Nucleus accumbens (tissue), 56 donors: Measurements from ENCODE around the gene HRC.

ENCODE experiments used
- DNase-seq, 56 donors: peaks; one replicate each; lab custom pipeline; 2025; lab: John Stamatoyannopoulos, UW

HRC gene

GRCh38 chr19:49165111-49165750 is 10.0 kb upstream of the HRC start:
- peak in 22 of 56 donors; percentile 3 to 60 (median 28) for DNase-seq

- DNase-seq, result no peak
Observed at GRCh38 chr19:49161987-49162386, 6.8 kb upstream of the HRC start.

- no peak for DNase-seq
Observed at GRCh38 chr19:49160450-49161189, 5.4 kb upstream of the HRC start.

DNA sequence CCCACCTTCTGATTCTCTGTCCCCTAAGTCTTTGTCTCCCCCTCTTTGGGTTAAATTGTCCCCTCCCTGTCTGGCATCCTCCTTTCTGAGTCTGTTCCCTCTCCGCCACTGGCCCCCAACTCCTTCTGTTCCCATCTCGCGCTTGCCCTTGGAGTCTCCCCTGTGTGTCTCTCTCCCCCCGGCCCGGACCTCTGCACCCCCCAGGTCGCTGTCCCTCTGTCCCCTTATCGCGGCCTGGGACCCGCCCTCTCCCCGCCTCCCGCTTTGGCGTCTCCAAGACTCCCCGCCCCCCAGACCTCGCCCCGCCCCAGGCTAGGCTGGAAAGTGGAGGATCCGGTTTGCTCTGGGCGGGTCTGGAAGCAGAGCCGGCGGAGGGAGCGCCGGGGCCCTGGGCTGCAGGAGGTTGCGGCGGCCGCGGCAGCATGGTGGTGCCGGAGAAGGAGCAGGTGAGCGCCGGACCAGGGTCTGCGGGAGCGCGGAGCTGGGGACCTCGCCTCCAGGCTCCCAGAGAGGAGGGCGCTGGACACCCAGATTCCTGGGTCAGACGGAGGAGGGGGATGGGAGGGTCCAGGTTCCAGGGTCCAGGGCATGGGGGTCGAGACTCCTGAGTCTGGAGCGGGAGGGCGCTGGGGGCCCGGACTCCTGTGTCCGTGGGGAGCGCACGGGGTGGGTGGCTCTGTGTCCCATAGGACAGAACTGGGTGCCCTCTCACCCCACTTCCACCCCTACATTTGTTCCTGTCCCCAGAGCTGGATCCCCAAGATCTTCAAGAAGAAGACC is 2.4 kb upstream of the HRC start, which contains the start of gene TRPM4:
Gene TRPM4, plus strand, starts transcription at position 348 of the 780 bp plus-strand sequence. Its CDS starts 75 bp downstream, at position 423.
- DNase-seq, result peak in 47 of 56 donors; percentile 11 to 80 (median 43)

GRCh38 chr19:49155820-49156346 is 687 bp upstream of the HRC start:
- DNase-seq, result no peak

- no peak for DNase-seq
Observed at GRCh38 chr19:49154279-49154678, 917 bp downstream of the HRC start.

DNA sequence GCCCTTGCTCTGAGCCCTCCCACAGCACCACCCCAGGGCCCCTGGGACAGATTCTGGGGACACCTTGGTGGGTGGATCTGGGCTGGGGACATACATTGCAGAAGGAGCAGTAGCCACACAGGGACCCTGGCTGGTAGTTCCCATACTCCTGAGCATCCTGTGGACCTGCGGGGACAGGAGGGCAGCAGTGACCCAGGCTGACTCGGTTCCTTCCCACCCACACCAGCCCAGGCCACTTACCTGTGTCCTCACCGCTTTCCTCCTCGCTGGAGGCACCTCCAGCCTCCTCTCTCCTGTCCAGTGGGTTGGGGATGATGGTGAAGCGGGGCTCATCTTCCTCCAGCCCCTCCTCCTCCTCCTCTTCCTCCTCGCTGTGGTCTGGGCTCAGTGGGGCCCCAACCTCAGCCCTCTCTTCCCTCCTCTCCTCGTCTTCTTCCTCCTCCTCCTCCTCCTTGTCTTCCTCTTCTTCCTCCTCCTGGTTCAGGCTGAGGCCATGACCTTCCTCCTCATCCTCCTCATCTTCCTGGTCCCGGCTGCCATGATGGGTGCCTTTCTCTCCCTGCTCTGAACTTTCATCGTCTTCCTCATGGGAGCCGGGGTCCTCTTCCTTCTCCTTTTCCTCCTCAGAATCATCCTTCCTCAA is 1.9 kb downstream of the HRC start:
- DNase-seq, result no peak

DNA sequence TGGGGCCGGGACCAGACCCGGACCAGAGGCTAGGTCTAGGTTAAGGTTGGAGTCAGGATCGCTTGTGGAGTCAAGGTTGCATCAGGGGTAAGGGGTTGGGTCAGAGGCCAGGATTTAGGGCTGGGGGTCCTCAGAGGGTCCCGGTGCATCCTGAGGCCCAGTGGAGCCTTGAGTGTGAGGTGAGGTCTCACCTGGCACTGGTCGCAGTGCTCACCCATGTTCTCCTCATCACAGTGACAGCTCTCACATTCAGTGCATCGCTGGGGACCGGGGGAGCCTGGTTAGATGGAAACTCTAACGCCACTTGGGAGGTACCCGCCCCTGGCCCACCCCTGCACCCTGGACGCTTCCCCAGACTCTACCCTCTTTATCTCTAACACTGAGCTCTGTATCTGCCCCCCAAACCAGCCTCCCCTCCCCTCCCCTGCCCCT is 3.1 kb downstream of the HRC start:
- DNase-seq, result no peak

DNA sequence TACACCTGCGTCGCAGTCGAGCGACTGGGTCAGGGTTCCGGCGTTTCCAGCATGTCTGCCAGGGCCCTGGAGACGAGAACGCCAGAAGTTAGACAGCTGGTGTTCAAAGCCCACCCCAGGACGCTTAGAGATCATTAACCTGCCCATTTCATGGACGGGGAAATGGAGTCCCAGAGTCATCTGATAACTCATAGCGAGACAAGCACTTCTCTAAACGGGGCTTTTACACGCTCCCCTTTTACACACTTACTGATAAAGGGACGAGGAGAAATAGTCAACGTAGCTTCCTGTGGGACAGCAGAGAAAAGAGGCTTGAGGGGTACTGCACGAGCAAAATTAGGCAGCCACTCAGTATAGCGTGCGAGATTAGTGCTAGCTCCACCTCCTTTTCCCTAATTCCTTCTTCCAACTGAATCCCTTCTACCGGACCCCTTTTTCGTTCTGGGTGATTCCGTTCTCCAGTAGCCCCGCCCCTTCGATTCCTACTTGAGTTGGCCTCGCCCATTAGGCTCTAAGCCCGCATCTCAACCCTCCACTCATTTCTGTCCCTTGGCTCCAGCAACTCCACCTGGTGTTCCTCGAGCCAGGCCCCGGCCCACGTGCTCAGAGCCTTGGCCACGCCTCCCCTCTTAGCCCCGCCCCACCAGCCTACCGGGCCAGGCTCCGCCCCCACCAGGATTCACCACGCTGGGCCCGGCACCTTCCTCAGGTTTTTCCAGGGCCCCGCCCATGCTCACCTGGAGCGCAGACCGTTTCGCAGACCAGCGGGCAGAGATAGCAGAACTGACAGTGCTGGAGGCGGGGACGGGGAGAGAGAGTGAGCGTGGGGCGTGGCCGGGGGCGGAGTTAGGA is 3.7 kb downstream of the HRC start:
- peak in 18 of 56 donors; percentile 12 to 77 (median 21) for DNase-seq

GRCh38 chr19:49150944-49151243 is 4.3 kb downstream of the HRC start:
- DNase-seq, result no peak

GRCh38 chr19:49150106-49150943 is 4.9 kb downstream of the HRC start:
- peak in 54 of 56 donors; percentile 20 to 89 (median 76) for DNase-seq

GRCh38 chr19:49149652-49150105 is 5.5 kb downstream of the HRC start:
- peak in 52 of 56 donors; percentile 12 to 84 (median 62) for DNase-seq

GRCh38 chr19:49148784-49149651 is 6.2 kb downstream of the HRC start:
- DNase-seq, result peak in 54 of 56 donors; percentile 22 to 94 (median 71)

- DNase-seq, result no peak
Observed at GRCh38 chr19:49148044-49148682, 7.0 kb downstream of the HRC start.

DNA sequence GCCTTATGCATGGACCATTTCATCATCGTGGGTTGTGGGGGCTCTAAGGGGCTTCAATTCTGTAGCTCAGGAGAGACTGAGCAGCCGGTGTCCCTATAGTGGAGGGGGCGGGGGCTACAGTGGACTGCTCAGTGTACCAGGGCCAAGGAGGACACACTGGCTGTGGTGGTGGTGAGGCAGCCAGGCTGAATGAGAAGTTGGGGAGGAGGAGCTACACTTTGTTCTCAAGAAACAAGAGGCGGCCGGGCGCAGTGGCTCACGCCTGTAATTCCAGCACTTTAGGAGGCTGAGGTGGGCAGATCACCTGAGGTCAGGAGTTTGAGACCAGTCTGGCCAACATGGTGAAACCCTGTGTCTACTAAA is 8.8 kb downstream of the HRC start:
- DNase-seq, result peak in 11 of 56 donors; percentile 11 to 69 (median 47)

GRCh38 chr19:49145573-49146407 is 9.4 kb downstream of the HRC start:
- DNase-seq, result peak in 51 of 56 donors; percentile 34 to 90 (median 68)
